ENCODE data around the gene ZNG1B. TPM values are rescaled to one million over a fixed set of nuclear protein-coding genes. Genes with fewer than 3 reads are reported as not detected.
"Not testable (repeated sequence)": the region's sequence is repeated elsewhere in the genome, so short reads cannot be mapped to it uniquely, and the experiment has no call there.

ZNG1B gene
- 44.7 to 46.9 TPM (median 45.7 TPM) in 3 replicates for total RNA-seq

- H3K27ac Mint-ChIP-seq = peak within 1 kb of the TSS; percentile 92
- H3K4me3 Mint-ChIP-seq = peak within 1 kb of the TSS; percentile 76
- H3K27me3 Mint-ChIP-seq (ENCODE audit: low read depth); H3K36me3 Mint-ChIP-seq; H3K9me3 Mint-ChIP-seq; H3K4me1 Mint-ChIP-seq: not testable (repeated sequence)
- peak; percentile 47 to 69 for DNase-seq (ENCODE audit: low spot score in 2 of 2, unreplicated experiment in 2 of 2)
Measured at GRCh38 chr2:113437508-113438465, at the start of gene ZNG1B. Gene ZNG1B (plus strand): TSS chr2:113437691. CDS start chr2:113437869, 178 bp downstream.

GRCh38 chr2:113390124-113390849 is 47.2 kb upstream of the ZNG1B start:
- Mint-ChIP-seq H3K4me1 (no peaks in the 10 kb centered on the region), H3K27me3 (ENCODE audit: low read depth) (peaks cover 36% of the 10 kb centered on the region), H3K27ac (no peak overlapping the region), H3K36me3 (peaks cover 3% of the 10 kb centered on the region), H3K9me3 (peaks cover 5% of the 10 kb centered on the region), H3K4me3 (no peak overlapping the region)
- peak in 1 of 2 experiments; percentile 67 for DNase-seq (ENCODE audit: low spot score in 2 of 2, unreplicated experiment in 2 of 2)
- TF ChIP-seq CTCF (IDR thresholded peaks at IDR 0.05; ENCODE audit: unreplicated experiment) = peak; percentile 99

- Mint-ChIP-seq H3K36me3 (peaks cover 3% of the 10 kb centered on the region), H3K4me3 (no peak overlapping the region), H3K4me1 (no peaks in the 10 kb centered on the region), H3K27ac (no peak overlapping the region), H3K27me3 (ENCODE audit: low read depth) (peaks cover 29% of the 10 kb centered on the region), H3K9me3 (peaks cover 5% of the 10 kb centered on the region)
- no peak for DNase-seq (ENCODE audit: low spot score in 2 of 2, unreplicated experiment in 2 of 2)
- TF ChIP-seq CTCF (IDR thresholded peaks at IDR 0.05; ENCODE audit: unreplicated experiment) = no peak
Measured at GRCh38 chr2:113391073-113391472, 46.4 kb upstream of the ZNG1B start.

GRCh38 chr2:113406114-113406513 is 31.4 kb upstream of the ZNG1B start:
- H3K9me3 Mint-ChIP-seq = no peaks in the 10 kb centered on the region
- no peaks in the 10 kb centered on the region for H3K4me1 Mint-ChIP-seq
- DNase-seq (ENCODE audit: low spot score in 2 of 2, unreplicated experiment in 2 of 2) = no peak
- no peaks in the 10 kb centered on the region for H3K36me3 Mint-ChIP-seq
- no peak overlapping the region for H3K27ac Mint-ChIP-seq
- H3K4me3 Mint-ChIP-seq = no peak overlapping the region
- TF ChIP-seq CTCF (IDR thresholded peaks at IDR 0.05; ENCODE audit: unreplicated experiment) = no peak
- peaks cover 78% of the 10 kb centered on the region for H3K27me3 Mint-ChIP-seq (ENCODE audit: low read depth)

- Mint-ChIP-seq H3K4me1 (no peaks in the 10 kb centered on the region), H3K9me3 (no peaks in the 10 kb centered on the region), H3K27ac (no peak overlapping the region), H3K27me3 (ENCODE audit: low read depth) (peaks cover 66% of the 10 kb centered on the region), H3K36me3 (no peaks in the 10 kb centered on the region), H3K4me3 (no peak overlapping the region)
- no peak for DNase-seq (ENCODE audit: low spot score in 2 of 2, unreplicated experiment in 2 of 2)
- TF ChIP-seq CTCF (IDR thresholded peaks at IDR 0.05; ENCODE audit: unreplicated experiment) = no peak
Measured at GRCh38 chr2:113407446-113408099, 29.9 kb upstream of the ZNG1B start.

- H3K4me1 Mint-ChIP-seq; H3K27ac Mint-ChIP-seq; H3K9me3 Mint-ChIP-seq; DNase-seq (ENCODE audit: low spot score in 2 of 2, unreplicated experiment in 2 of 2); H3K4me3 Mint-ChIP-seq; H3K36me3 Mint-ChIP-seq: not testable (repeated sequence)
- H3K27me3 Mint-ChIP-seq (ENCODE audit: low read depth) = peaks cover 39% of the 10 kb centered on the region
Measured at GRCh38 chr2:113411725-113412352, 25.7 kb upstream of the ZNG1B start.

- H3K9me3 Mint-ChIP-seq, H3K4me1 Mint-ChIP-seq: not testable (repeated sequence)
Measured at GRCh38 chr2:113412774-113413173, 24.7 kb upstream of the ZNG1B start.

GRCh38 chr2:113431773-113432172 is 5.7 kb upstream of the ZNG1B start:
- not testable (repeated sequence) for H3K9me3 Mint-ChIP-seq; DNase-seq (ENCODE audit: low spot score in 2 of 2, unreplicated experiment in 2 of 2); H3K4me3 Mint-ChIP-seq; H3K27ac Mint-ChIP-seq; H3K36me3 Mint-ChIP-seq; H3K27me3 Mint-ChIP-seq (ENCODE audit: low read depth); H3K4me1 Mint-ChIP-seq

More at GRCh38 chr2:113412774-113413173, 24.7 kb upstream of the ZNG1B start:
- DNase-seq (ENCODE audit: low spot score in 2 of 2, unreplicated experiment in 2 of 2); H3K4me3 Mint-ChIP-seq; H3K36me3 Mint-ChIP-seq; H3K27ac Mint-ChIP-seq: not testable (repeated sequence)
- H3K27me3 Mint-ChIP-seq (ENCODE audit: low read depth) = peaks cover 30% of the 10 kb centered on the region

- H3K36me3 Mint-ChIP-seq; DNase-seq (ENCODE audit: low spot score in 2 of 2, unreplicated experiment in 2 of 2); H3K9me3 Mint-ChIP-seq; H3K27ac Mint-ChIP-seq; H3K4me1 Mint-ChIP-seq; H3K4me3 Mint-ChIP-seq; H3K27me3 Mint-ChIP-seq (ENCODE audit: low read depth): not testable (repeated sequence)
Measured at GRCh38 chr2:113433468-113433867, 4.0 kb upstream of the ZNG1B start.

Measured in mesothelial cell of epicardium (in vitro differentiated cells).